Measurements from ENCODE around the gene NXPH1. TPM values are rescaled to one million over a fixed set of nuclear protein-coding genes. Genes with fewer than 3 reads are reported as not detected.

Gene NXPH1
- under 1 TPM in 1 of 3 donors, not detected in 2; 0.29 TPM for total RNA-seq

GRCh38 chr7:8433477-8434289 is at the start of gene NXPH1:
TSS of gene NXPH1 (plus strand) at chr7:8433609.
- intact Hi-C loops (cut with DNase I; ENCODE audit: low total_unique reads) = no loop called here
- Histone ChIP-seq H3K36me3 (no peaks in the 10 kb centered on the region), H3K27ac (no peak within 1 kb of the TSS), H3K4me3 (peak within 1 kb of the TSS in 1 of 3 donors; percentile 43), H3K9me3 (no peaks in the 10 kb centered on the region), H3K27me3 (peaks cover 2 to 71% of the 10 kb centered on the region in 2 donors), H3K4me1 (no peaks in the 10 kb centered on the region)
- no peak for DNase-seq (ENCODE audit: low spot score in 2 of 2)
- TF ChIP-seq, protein P1, sequence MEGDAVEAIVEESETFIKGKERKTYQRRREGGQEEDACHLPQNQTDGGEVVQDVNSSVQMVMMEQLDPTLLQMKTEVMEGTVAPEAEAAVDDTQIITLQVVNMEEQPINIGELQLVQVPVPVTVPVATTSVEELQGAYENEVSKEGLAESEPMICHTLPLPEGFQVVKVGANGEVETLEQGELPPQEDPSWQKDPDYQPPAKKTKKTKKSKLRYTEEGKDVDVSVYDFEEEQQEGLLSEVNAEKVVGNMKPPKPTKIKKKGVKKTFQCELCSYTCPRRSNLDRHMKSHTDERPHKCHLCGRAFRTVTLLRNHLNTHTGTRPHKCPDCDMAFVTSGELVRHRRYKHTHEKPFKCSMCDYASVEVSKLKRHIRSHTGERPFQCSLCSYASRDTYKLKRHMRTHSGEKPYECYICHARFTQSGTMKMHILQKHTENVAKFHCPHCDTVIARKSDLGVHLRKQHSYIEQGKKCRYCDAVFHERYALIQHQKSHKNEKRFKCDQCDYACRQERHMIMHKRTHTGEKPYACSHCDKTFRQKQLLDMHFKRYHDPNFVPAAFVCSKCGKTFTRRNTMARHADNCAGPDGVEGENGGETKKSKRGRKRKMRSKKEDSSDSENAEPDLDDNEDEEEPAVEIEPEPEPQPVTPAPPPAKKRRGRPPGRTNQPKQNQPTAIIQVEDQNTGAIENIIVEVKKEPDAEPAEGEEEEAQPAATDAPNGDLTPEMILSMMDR (IDR thresholded peaks at IDR 0.05) = no peak
- TF ChIP-seq POLR2AphosphoS5 (IDR thresholded peaks at IDR 0.05) = no peak
- no peak for TF ChIP-seq POLR2A (IDR thresholded peaks at IDR 0.05)

DNA sequence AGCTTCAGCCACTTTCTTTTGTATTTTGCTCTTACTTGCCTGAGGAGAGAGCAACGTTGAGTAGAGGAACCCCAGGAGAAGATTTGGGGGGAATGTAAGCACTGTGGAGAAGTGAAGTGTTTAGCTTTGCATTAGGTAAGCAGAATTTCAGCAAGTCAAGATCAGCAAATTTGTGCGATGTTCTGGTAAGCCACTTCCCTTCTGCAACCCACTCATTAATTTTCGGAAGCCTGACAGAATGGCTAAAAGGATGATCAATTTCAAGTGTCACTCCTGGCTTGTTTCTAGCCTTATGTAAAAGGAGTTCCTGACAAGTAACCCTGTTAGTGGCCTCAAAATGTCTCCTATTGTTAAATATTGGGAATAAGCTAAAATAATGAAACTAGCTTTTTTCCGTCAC is 48.5 kb upstream of the NXPH1 start:
- Histone ChIP-seq H3K27me3 (no peaks in the 10 kb centered on the region), H3K9me3 (no peaks in the 10 kb centered on the region), H3K4me1 (no peaks in the 10 kb centered on the region)

DNA sequence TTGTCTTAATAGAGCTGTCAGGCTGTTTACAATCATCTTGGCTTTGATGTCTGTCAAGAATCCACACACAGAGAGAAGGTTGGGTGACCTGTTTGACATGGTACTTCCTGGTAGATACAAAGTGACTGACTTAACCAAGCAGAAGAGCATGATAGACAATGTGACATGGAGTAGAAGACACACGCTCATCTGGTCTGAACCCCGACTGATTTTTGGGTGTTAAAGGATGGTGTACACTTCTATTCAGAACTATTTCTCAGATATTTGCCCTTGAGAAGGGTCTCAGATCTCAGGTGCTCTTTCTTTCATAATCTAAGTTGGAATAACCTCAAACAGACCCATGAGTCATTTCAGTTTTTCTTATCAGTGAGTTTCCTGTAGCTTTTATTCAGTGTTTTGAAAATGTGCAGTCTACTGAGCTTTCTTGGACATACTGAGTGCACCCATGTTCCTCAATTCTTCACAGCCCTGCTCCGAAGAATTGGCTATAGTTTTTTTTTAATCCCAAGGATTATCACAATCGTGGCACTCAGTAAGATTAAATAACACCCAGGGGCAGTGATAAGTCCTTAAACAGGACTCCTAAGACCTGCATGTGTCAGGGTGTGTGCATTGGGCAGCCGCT is 46.4 kb upstream of the NXPH1 start:
- Histone ChIP-seq H3K27me3 (peaks cover 0 to 6% of the 10 kb centered on the region in 2 donors), H3K4me1 (no peaks in the 10 kb centered on the region), H3K27ac (no peak overlapping the region), H3K36me3 (no peaks in the 10 kb centered on the region), H3K4me3 (no peak overlapping the region), H3K9me3 (no peaks in the 10 kb centered on the region)
- intact Hi-C loops (cut with DNase I; ENCODE audit: low total_unique reads) = no loop called here
- no peak for DNase-seq (ENCODE audit: low spot score in 2 of 2)
- TF ChIP-seq, protein P1 (IDR thresholded peaks at IDR 0.05) = no peak
- TF ChIP-seq POLR2AphosphoS5 (IDR thresholded peaks at IDR 0.05) = no peak
- no peak for TF ChIP-seq POLR2A (IDR thresholded peaks at IDR 0.05)

More for the DNA sequence above, 48.5 kb upstream of the NXPH1 start:
- Histone ChIP-seq H3K36me3 (no peaks in the 10 kb centered on the region), H3K27ac (no peak overlapping the region), H3K4me3 (no peak overlapping the region)
- no peak for TF ChIP-seq POLR2A (IDR thresholded peaks at IDR 0.05)
- TF ChIP-seq, protein P1 (IDR thresholded peaks at IDR 0.05) = no peak
- no peak for TF ChIP-seq POLR2AphosphoS5 (IDR thresholded peaks at IDR 0.05)
- no peak for DNase-seq (ENCODE audit: low spot score in 2 of 2)
- intact Hi-C loops (cut with DNase I; ENCODE audit: low total_unique reads) = no loop called here

GRCh38 chr7:8387551-8388256 is 45.7 kb upstream of the NXPH1 start:
- no peak overlapping the region for H3K27ac ChIP-seq
- H3K4me3 ChIP-seq = no peak overlapping the region
- no peaks in the 10 kb centered on the region for H3K4me1 ChIP-seq
- H3K27me3 ChIP-seq = peaks cover 0 to 6% of the 10 kb centered on the region in 2 donors
- DNase-seq (ENCODE audit: low spot score in 2 of 2) = no peak
- TF ChIP-seq, protein P1 (IDR thresholded peaks at IDR 0.05) = no peak
- TF ChIP-seq POLR2A (IDR thresholded peaks at IDR 0.05) (no peak), POLR2AphosphoS5 (IDR thresholded peaks at IDR 0.05) (no peak)
- intact Hi-C loops (cut with DNase I; ENCODE audit: low total_unique reads) = no loop called here
- H3K36me3 ChIP-seq = no peaks in the 10 kb centered on the region
- H3K9me3 ChIP-seq = no peaks in the 10 kb centered on the region
